CD4-positive, alpha-beta T cell treated with Interleukin-17A for 1 hour (primary cell): Measurements from ENCODE around the gene GJE1.

Experiments
- DNase-seq: peaks from one replicate; pipeline ENCODE4 v3.0.0-alpha.2; 2020

Gene GJE1

DNA sequence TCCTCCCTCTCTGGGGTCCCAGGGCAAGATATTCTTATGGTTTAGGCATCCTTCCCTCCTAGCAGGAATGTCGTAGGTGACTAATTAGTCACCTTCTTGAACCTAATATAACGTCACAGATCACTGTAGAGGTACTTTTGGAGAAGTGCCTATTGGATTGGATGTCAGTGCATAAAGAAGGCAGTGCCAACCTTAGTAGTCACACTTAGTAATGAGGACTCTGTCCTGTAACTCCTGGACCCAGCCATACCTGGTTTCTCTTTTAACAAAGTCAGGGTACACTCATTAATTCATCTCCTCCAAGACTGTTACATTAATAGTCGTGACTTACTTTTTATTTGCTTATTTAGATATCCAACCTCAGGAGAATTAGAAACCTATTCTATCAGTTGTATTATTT is 34.3 kb downstream of the GJE1 start:
- no peak for DNase-seq

- DNase-seq, result no peak
These were observed 34.8 kb downstream of the GJE1 start for GRCh38 chr6:142167486-142167885.

GRCh38 chr6:142171351-142171750 is 38.6 kb downstream of the GJE1 start:
- DNase-seq, result no peak

GRCh38 chr6:142172758-142173157 is 40.0 kb downstream of the GJE1 start:
- no peak for DNase-seq

DNA sequence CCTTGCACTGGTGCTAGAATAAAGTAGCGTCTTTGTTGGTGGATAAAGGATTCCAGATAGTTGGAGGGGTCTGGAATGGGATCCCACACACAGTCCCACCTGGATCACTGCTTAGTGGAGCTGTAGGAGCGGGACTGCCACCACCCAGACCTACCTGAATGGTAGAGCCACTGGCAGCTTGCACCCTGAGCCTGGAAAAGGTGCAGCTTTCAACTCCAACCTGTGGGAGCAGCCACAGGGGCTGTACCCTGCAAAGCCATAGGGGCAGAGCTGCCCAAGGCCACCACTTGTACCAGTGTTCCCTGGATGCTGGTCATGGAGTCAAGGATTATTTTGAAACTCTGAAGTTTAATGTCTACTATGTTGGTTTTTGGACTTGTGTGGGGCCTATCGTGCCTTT is 41.3 kb downstream of the GJE1 start:
- DNase-seq, result no peak

- DNase-seq, result no peak
These were observed 42.0 kb downstream of the GJE1 start for GRCh38 chr6:142174703-142175102.

GRCh38 chr6:142178129-142178528 is 45.4 kb downstream of the GJE1 start:
- DNase-seq, result no peak

DNA sequence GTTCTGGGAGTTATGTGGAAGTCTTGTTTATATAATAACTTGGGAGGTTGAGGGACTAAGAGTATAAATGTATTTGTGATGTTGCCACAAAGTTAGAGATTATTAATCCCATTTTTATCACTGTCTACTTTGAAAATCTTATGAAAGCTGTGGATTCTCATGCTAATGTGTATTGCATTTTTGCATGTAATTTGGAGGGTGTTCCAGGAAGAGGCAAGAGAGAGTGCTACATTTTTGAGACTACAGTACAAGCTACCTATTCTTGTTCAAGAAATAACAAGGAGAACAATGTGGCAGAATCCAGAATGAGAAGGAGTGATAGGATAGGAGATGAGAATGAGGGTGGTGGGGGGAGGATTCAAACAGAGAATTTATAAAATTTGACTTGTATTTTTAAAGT is 49.3 kb downstream of the GJE1 start:
- no peak for DNase-seq

DNA sequence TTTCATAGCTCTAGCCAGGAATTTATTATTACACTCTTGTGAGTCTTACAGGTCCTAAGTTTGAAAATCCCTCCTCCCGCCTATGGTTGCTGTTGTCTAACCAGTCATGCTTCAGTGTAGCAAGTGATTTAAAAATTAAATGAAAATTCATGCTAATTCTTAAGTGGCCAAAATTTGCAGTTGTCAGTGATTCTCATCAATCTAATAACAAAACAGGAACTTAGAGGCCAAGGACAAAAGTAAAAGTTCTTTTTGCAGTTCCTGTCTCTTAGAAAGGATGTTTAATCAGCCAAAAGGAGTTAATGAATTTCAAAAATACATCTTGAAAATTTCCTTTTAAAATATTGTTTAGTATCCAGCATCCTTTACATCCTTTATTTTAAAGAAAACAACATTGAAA is 50.6 kb downstream of the GJE1 start:
- DNase-seq, result no peak

DNA sequence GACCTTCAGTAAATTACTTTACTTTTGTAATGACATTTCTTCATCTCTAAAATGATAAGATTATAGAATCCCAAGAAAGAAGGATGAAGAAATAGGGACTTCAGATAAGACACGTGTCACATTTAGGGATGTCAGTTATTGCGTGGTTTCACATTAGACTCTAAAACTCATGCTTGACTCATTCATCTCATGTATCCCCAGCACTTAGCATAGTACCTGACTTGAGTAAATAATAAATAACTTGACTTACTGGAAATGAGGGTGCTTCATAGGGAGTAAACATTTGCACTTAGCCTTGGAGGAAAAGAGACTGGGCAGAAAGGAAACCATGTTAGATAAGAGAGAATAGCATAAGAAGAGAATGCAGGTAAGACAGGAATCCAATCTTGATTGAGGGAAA is 51.6 kb downstream of the GJE1 start:
- no peak for DNase-seq
